Kidney epithelial cell (primary cell): ENCODE data around the gene NEUROD6. TPM values are rescaled to one million over a fixed set of nuclear protein-coding genes. Genes with fewer than 3 reads are reported as not detected.
A peak's percentile ranks its signal among the peaks of the same experiment; 100 is the strongest.

Source experiments
- DNase-seq: peaks from one replicate; pipeline ENCODE4 v3.0.0-alpha.2; 2010; ENCODE audit warnings: low read depth
- H3K27me3 ChIP-seq: 2 replicates; pipeline ENCODE4 v1.6.0; 2011; ENCODE audit warnings: low read length; ENCODE audit not compliant: control insufficient read depth, insufficient read depth
- H3K36me3 ChIP-seq: 2 replicates; pipeline ENCODE4 v1.5.1; 2011; ENCODE audit warnings: low read length; ENCODE audit not compliant: control insufficient read depth, insufficient read depth
- H3K4me3 ChIP-seq: 2 replicates; pipeline ENCODE4 v1.5.1; 2011; ENCODE audit warnings: low read depth, mild to moderate bottlenecking, control low read depth, low read length
- total RNA-seq: library from RNA; depleted of rRNA; stranded (reverse); fragments of >200 nt; gene quantifications from 2 replicates; pipeline ENCODE4 v1.2.3, GENCODE V29; 2015
- TF ChIP-seq, protein P1 (sequence below): IDR thresholded peaks from 2 replicates; pipeline ENCODE4 v1.5.1; 2011; ENCODE audit warnings: mild to moderate bottlenecking, moderate library complexity, low read length, control low read depth, inconsistent platforms; ENCODE audit not compliant: insufficient read depth, poor library complexity, severe bottlenecking

NEUROD6 gene
- total RNA-seq, 1 donor from 2014 or later: not detected

- peaks cover 14% of the 10 kb centered on the region for H3K27me3 ChIP-seq
- TF ChIP-seq, protein P1, sequence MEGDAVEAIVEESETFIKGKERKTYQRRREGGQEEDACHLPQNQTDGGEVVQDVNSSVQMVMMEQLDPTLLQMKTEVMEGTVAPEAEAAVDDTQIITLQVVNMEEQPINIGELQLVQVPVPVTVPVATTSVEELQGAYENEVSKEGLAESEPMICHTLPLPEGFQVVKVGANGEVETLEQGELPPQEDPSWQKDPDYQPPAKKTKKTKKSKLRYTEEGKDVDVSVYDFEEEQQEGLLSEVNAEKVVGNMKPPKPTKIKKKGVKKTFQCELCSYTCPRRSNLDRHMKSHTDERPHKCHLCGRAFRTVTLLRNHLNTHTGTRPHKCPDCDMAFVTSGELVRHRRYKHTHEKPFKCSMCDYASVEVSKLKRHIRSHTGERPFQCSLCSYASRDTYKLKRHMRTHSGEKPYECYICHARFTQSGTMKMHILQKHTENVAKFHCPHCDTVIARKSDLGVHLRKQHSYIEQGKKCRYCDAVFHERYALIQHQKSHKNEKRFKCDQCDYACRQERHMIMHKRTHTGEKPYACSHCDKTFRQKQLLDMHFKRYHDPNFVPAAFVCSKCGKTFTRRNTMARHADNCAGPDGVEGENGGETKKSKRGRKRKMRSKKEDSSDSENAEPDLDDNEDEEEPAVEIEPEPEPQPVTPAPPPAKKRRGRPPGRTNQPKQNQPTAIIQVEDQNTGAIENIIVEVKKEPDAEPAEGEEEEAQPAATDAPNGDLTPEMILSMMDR: no peak
- no peak overlapping the region for H3K4me3 ChIP-seq
- no peaks in the 10 kb centered on the region for H3K36me3 ChIP-seq
- DNase-seq: no peak
Observed at GRCh38 chr7:31337002-31337565, 3.4 kb downstream of the NEUROD6 start.

DNA sequence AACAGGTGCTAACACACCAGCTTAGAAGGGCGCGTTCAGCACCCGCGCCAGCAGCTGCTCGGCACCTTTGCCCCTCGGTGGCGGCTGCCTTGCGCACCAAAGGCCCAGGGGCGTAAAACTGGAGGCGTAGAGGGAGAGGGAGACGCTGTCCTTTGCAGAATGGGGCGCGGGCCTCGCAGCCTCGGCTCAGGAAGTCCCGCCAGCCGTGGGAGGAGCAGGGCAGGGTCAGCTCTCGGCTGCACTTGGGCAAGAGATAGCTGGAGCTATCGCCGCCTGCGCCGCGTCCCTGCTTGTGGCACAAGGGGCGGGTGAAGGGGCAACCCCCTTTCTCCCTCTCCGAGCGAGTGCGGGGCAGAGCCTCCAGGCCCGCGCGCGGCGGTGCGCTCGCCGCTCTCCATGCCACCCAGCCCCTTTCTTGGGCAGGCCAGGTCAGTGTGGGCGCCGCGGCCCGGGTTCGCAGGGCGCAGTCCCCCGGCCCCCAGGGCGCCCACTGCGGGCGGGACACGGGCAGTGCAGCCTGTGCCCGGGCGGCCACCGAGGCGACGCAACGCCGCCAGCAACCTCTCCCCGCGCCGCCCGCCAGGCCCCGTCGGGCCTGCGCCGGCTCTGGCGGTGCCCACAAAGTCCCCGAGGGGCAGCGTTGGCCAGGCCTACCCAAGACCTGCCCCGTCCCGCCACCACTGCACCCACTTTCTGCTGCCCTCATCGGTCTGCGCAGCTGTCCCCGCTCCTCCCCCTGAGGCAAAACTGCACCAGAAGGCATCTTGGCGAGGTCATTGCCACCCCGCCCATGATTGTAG lies 4.1 kb downstream of the NEUROD6 start:
- Histone ChIP-seq H3K4me3 (peak overlapping the region; percentile 20), H3K27me3 (peaks cover 14% of the 10 kb centered on the region), H3K36me3 (no peaks in the 10 kb centered on the region)
- no peak for DNase-seq
- TF ChIP-seq, protein P1: no peak

GRCh38 chr7:31335884-31336201 lies 4.7 kb downstream of the NEUROD6 start:
- Histone ChIP-seq H3K27me3 (peaks cover 14% of the 10 kb centered on the region), H3K36me3 (no peaks in the 10 kb centered on the region), H3K4me3 (no peak overlapping the region)
- TF ChIP-seq, protein P1: no peak
- no peak for DNase-seq

DNA sequence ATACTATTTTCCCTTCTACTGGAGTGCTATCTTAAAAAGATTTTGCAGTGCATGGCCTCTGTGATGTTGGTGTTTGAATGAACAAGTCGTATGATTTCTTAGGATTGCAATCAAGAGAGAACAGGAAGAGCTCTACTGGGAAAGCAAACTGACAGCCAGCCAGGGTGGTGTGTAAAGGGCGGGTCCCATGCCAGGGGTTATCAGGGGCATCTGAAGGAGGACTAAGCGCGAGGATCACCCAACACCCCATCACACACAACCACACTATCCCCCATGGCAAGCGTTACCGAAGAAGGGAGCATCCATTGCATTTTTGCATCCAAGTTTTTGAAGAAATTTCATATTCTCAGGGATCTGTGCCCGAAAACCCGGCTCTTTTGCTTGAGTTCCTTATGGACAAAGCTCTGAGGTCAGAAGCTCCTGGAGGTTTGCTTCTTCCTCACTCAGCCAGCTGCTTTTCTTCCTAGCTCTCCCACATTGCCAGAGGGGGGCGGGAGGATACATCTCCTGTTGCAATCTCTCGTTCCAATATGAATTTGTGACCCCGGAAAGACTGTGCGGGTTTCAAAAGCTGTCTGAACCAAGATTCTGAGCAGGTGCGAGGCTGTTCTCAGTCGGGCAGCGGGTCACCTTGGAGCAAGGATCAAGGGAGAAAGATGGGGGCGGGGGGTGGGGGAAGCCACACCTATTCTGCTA lies 5.2 kb downstream of the NEUROD6 start:
- TF ChIP-seq, protein P1: no peak
- Histone ChIP-seq H3K27me3 (peaks cover 11% of the 10 kb centered on the region), H3K4me3 (no peak overlapping the region), H3K36me3 (no peaks in the 10 kb centered on the region)
- no peak for DNase-seq

- H3K27me3 ChIP-seq: peaks cover 11% of the 10 kb centered on the region
- H3K4me3 ChIP-seq: no peak overlapping the region
- TF ChIP-seq, protein P1: no peak
- H3K36me3 ChIP-seq: no peaks in the 10 kb centered on the region
- DNase-seq: no peak
Observed at GRCh38 chr7:31333291-31333690, 7.2 kb downstream of the NEUROD6 start.
